B cell (primary cell): ENCODE measurements around the gene DFFB. TPM values are rescaled to one million over a fixed set of nuclear protein-coding genes. Genes with fewer than 3 reads are reported as not detected.

Experiments used
- ATAC-seq: fragments of 200-7000 bp; cut with Tn5 transposase; one replicate; pipeline ENCODE4 v1.10.0; 2021; ENCODE audit warnings: low read depth, mild to moderate bottlenecking, moderate number of reproducible peaks, moderate library complexity
- CTCF ChIA-PET: fragments of 350-600 bp; sonication (Branson Sonifier 250); formaldehyde crosslinking; loops from one replicate; lab custom pipeline; 2021; ENCODE audit warnings: antibody characterized with exemption, inconsistent platforms; lab: Charles Lee
- POLR2A ChIA-PET: fragments of 350-600 bp; sonication (Branson Sonifier 250); formaldehyde crosslinking; loops from one replicate; lab custom pipeline; 2021; ENCODE audit warnings: antibody characterized with exemption; lab: Charles Lee
- DNase-seq: peaks from one replicate; pipeline ENCODE4 v3.0.0; 2013
- H2AFZ ChIP-seq: 2 replicates; pipeline ENCODE4 v1.6.1; 2012; ENCODE audit warnings: mild to moderate bottlenecking, low read depth, low read length; ENCODE audit not compliant: insufficient read depth, poor library complexity, severe bottlenecking
- H3K27ac ChIP-seq, 2 donors: 1 replicate in 1 of 2; 2 replicates in 1 of 2; pipeline ENCODE4 v1.5.1; 2012 to 2013; ENCODE audit warnings: low read length in 2 of 2, mild to moderate bottlenecking in 2 of 2, moderate library complexity in 1 of 2
- H3K27me3 ChIP-seq, 4 experiments: fragments of 200-600 bp in 1 of 4; sonication (generic) in 1 of 4; replicated peaks in 1 of 4; 1 replicate in 2 of 4; 2 replicates in 2 of 4; pipeline versions ENCODE4 v1.6.1 to v1.7.0; 2013 to 2016; ENCODE audit warnings: low read length in 3 of 4, mild to moderate bottlenecking in 2 of 4, mixed read lengths in 1 of 4, moderate library complexity in 1 of 4; ENCODE audit not compliant: insufficient read depth in 4 of 4, control insufficient read depth in 3 of 4; ENCODE audit errors: control extremely low read depth in 1 of 4
- H3K36me3 ChIP-seq, 2 experiments: replicated peaks in 1 of 2; 1 replicate in 1 of 2; 2 replicates in 1 of 2; pipeline versions ENCODE4 v1.6.1 to v1.7.1; 2013; ENCODE audit warnings: low read length in 1 of 2; ENCODE audit not compliant: insufficient read depth in 2 of 2, control insufficient read depth in 1 of 2; ENCODE audit errors: control extremely low read depth in 1 of 2, extremely low read depth in 1 of 2
- H3K4me1 ChIP-seq, 2 donors: fragments of 200-600 bp in 1 of 2; sonication (generic) in 1 of 2; 1 replicate in 1 of 2; 2 replicates in 1 of 2; pipeline versions ENCODE4 v1.5.1 to v1.6.1; 2013 to 2017; ENCODE audit warnings: low read length in 2 of 2; ENCODE audit not compliant: control insufficient read depth in 2 of 2, insufficient read depth in 2 of 2
- H3K4me2 ChIP-seq: replicated peaks from 2 replicates; pipeline ENCODE3; 2012; ENCODE audit warnings: mild to moderate bottlenecking, low read depth, low read length; ENCODE audit not compliant: poor library complexity, severe bottlenecking
- H3K4me3 ChIP-seq, 5 experiments: fragments of 200-600 bp in 1 of 5; sonication (generic) in 1 of 5; 1 replicate in 3 of 5; 2 replicates in 2 of 5; pipeline versions ENCODE4 v1.5.1 to v1.7.0; 2011 to 2016; ENCODE audit warnings: low read length in 4 of 5, mild to moderate bottlenecking in 4 of 5, low read depth in 2 of 5, control low read depth in 1 of 5, moderate library complexity in 1 of 5; ENCODE audit not compliant: insufficient read depth in 1 of 5; ENCODE audit errors: control extremely low read depth in 1 of 5, extremely low read depth in 1 of 5
- H3K79me2 ChIP-seq: fragments of 200-600 bp; sonication (generic); one replicate; pipeline ENCODE4 v1.6.0; 2016; ENCODE audit warnings: low read length; ENCODE audit not compliant: control insufficient read depth, insufficient read depth
- H3K9ac ChIP-seq: fragments of 200-600 bp; sonication (generic); 2 replicates; pipeline ENCODE4 v1.6.1; 2017; ENCODE audit warnings: mild to moderate bottlenecking, low read length, moderate library complexity
- H3K9me3 ChIP-seq, 3 donors: one replicate each; pipeline versions ENCODE4 v1.6.1 to v1.7.1; 2013; ENCODE audit warnings: low read length in 2 of 3; ENCODE audit not compliant: control insufficient read depth in 2 of 3, insufficient read depth in 1 of 3; ENCODE audit errors: control extremely low read depth in 1 of 3
- H4K20me1 ChIP-seq: 2 replicates; pipeline ENCODE4 v1.6.0; 2012; ENCODE audit warnings: mild to moderate bottlenecking, low read length; ENCODE audit not compliant: insufficient read depth, control insufficient read depth, poor library complexity, severe bottlenecking
- H3K27ac Mint-ChIP-seq: one replicate; pipeline ENCODE4 v1.8.0; 2021; ENCODE audit warnings: mixed read lengths
- H3K27me3 Mint-ChIP-seq: one replicate; pipeline ENCODE4 v1.8.0; 2021; ENCODE audit warnings: mixed read lengths
- H3K4me1 Mint-ChIP-seq: one replicate; pipeline ENCODE4 v1.8.0; 2021; ENCODE audit warnings: mixed read lengths
- H3K4me3 Mint-ChIP-seq: one replicate; pipeline ENCODE4 v1.8.0; 2021; ENCODE audit warnings: mixed read lengths
- H3K9me3 Mint-ChIP-seq: one replicate; pipeline ENCODE4 v1.8.0; 2022; ENCODE audit warnings: mixed read lengths; ENCODE audit not compliant: insufficient read depth
- EZH2 ChIP-seq: IDR thresholded peaks from 2 replicates; pipeline ENCODE4 v1.6.1; 2012; ENCODE audit warnings: borderline replicate concordance, low read depth, mild to moderate bottlenecking, moderate library complexity, low read length; ENCODE audit not compliant: insufficient read depth, poor library complexity, severe bottlenecking
- WGBS: methylation state at CpG from one replicate; pipeline ENCODE4 v1.1.5; 2013; ENCODE audit warnings: missing lambda C conversion rate; ENCODE audit not compliant: insufficient coverage; 5-methylcytosine and 5-hydroxymethylcytosine counted together
- intact Hi-C: fragments of 100-400 bp; cut with micrococcal nuclease; formaldehyde crosslinking; loops from one replicate; pipeline ENCODE4 v1.10.0; 2022
- polyA plus RNA-seq: library from polyadenylated mRNA; depleted of rRNA; stranded (reverse); fragments of >200 nt; gene quantifications from 2 replicates; pipeline ENCODE4 v1.2.3, GENCODE V29; 2012
- total RNA-seq, 2 donors: library from RNA; stranded (reverse); fragments of 120-200 nt in 1 of 2; gene quantifications; 1 replicate in 1 of 2; 2 replicates in 1 of 2; pipeline versions ENCODE4 v1.2.3 to v1.2.4, GENCODE V29; 2013 to 2022
- TF ChIP-seq, protein P1 (sequence below): fragments of 200-600 bp; IDR thresholded peaks from one replicate; pipeline ENCODE4 v1.8.0; 2022; ENCODE audit warnings: antibody characterized with exemption, mild to moderate bottlenecking

DFFB gene
- total and polyA plus RNA-seq, 2 donors (not counting 1 experiment from before 2014, with no cell fraction given) = 14.0 to 17.4 TPM

DNA sequence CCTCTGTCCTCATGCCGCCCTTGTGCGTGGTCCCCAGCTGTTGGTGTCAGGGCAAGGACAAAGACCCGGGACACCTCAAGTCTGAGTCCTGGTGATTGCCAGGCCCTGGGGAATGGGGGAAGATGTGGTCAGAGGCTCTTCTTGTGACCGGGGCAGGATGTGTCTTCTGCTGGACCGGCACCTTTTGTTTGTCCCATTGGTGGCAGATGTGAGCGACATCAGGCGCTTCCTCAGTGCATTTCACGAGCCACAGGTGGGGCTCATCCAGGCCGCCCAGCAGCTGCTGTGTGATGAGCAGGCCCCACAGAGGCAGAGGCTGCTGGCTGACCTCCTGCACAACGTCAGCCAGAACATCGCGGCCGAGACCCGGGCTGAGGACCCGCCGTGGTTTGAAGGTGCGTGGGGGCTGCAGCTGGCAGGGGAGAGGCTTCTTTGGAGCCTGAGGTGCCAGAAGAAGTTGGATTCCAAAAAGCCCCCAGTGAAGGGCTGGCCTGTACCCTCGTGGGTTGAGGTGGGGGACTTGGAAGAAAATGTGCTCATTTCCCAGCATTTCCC, 8.4 kb downstream of the DFFB start:
- 95% methylated on average over 12 of the region's 18 CpGs for WGBS
- no peak for DNase-seq
- ChIA-PET CTCF (no interaction called here), POLR2A (no interaction called here)
- Mint-ChIP-seq H3K4me3 (no peak overlapping the region), H3K27ac (no peak overlapping the region), H3K4me1 (no peaks in the 10 kb centered on the region), H3K9me3 (no peaks in the 10 kb centered on the region), H3K27me3 (no peaks in the 10 kb centered on the region)
- peaks cover 2 to 42% of the 10 kb centered on the region in 2 experiments for H3K36me3 ChIP-seq
- peaks cover 17% of the 10 kb centered on the region for H4K20me1 ChIP-seq
- H3K4me2 ChIP-seq = no peak overlapping the region
- H2AFZ ChIP-seq = no peak overlapping the region
- no peak overlapping the region for H3K4me3 ChIP-seq
- H3K9me3 ChIP-seq = peaks cover 0 to 6% (median 0%) of the 10 kb centered on the region in 3 donors
- TF ChIP-seq, protein P1, sequence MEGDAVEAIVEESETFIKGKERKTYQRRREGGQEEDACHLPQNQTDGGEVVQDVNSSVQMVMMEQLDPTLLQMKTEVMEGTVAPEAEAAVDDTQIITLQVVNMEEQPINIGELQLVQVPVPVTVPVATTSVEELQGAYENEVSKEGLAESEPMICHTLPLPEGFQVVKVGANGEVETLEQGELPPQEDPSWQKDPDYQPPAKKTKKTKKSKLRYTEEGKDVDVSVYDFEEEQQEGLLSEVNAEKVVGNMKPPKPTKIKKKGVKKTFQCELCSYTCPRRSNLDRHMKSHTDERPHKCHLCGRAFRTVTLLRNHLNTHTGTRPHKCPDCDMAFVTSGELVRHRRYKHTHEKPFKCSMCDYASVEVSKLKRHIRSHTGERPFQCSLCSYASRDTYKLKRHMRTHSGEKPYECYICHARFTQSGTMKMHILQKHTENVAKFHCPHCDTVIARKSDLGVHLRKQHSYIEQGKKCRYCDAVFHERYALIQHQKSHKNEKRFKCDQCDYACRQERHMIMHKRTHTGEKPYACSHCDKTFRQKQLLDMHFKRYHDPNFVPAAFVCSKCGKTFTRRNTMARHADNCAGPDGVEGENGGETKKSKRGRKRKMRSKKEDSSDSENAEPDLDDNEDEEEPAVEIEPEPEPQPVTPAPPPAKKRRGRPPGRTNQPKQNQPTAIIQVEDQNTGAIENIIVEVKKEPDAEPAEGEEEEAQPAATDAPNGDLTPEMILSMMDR = no peak
- no peak for TF ChIP-seq EZH2
- no peak overlapping the region for H3K9ac ChIP-seq
- H3K79me2 ChIP-seq = peaks cover 12% of the 10 kb centered on the region
- no peak overlapping the region for H3K27ac ChIP-seq
- intact Hi-C loops = no loop called here
- no peak for ATAC-seq
- H3K4me1 ChIP-seq = no peaks in the 10 kb centered on the region
- H3K27me3 ChIP-seq = no peaks in the 10 kb centered on the region

DNA sequence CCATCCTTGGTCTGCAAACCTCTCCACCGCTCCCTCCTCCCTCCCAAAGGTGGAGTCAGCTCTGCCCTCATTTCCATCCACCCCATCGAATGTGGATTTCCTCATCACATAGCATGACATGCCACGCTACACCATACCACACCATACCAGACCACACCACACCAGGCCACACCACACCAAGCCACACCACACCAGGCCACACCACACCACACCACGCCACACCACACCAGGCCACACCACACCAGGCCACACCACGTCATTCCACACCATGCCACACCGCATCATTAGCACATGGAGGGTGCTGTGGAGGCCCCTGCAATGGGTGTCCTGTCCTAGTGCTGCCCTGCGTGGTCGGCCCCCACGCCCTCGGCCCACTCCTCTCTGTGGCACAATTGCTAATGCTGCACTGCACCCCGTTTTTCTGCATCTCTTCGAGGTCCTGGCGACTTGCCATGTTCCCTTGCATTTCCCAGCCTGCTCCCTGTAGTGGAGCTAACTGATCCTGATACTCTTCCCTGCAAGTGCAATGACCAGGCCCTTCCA, 11.3 kb downstream of the DFFB start:
- no peaks in the 10 kb centered on the region for H3K4me1 ChIP-seq
- Mint-ChIP-seq H3K4me3 (no peak overlapping the region), H3K9me3 (no peaks in the 10 kb centered on the region), H3K4me1 (no peaks in the 10 kb centered on the region), H3K27me3 (no peaks in the 10 kb centered on the region), H3K27ac (peak overlapping the region; percentile 29)
- H4K20me1 ChIP-seq = peaks cover 5% of the 10 kb centered on the region
- H3K27me3 ChIP-seq = no peaks in the 10 kb centered on the region
- 89% methylated on average over 12 of the region's 13 CpGs for WGBS
- no peak overlapping the region for H3K9ac ChIP-seq
- H2AFZ ChIP-seq = no peak overlapping the region
- ATAC-seq (no peak), DNase-seq (no peak)
- no peak overlapping the region for H3K4me3 ChIP-seq
- peaks cover 0 to 54% of the 10 kb centered on the region in 2 experiments for H3K36me3 ChIP-seq
- intact Hi-C loops = no loop called here
- H3K4me2 ChIP-seq = no peak overlapping the region
- TF ChIP-seq, protein P1 = no peak
- TF ChIP-seq EZH2 = no peak
- H3K79me2 ChIP-seq = peaks cover 4% of the 10 kb centered on the region
- no peak overlapping the region for H3K27ac ChIP-seq
- H3K9me3 ChIP-seq = peaks cover 0 to 6% (median 0%) of the 10 kb centered on the region in 3 donors
- CTCF ChIA-PET = no interaction called here
- POLR2A ChIA-PET = no interaction called here
